ENCODE data around the gene DHRS7B.
"Not testable (repeated sequence)": the region's sequence is repeated elsewhere in the genome, so short reads cannot be mapped to it uniquely, and the experiment has no call there.

DHRS7B gene

DNA sequence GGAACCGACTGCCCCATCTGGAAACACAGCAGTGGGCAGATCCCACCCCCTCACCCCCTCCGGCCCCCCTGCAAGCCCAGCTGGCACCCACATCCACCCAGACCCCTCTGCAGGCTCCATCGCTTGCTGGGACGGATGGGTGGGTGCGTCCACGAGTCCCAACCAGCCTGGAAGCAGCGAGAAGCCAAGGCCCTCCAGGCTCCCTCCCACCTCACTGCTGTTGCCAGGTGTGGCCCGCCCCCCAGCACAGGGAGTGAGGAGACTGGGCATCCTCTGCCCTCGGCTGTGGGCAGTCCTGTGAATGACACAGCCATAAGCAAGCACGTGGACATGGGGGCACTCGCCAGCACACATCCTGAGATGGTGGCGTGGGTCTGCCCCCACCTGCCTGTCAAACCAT is 75.7 kb downstream of the DHRS7B start:
- in situ Hi-C loops (cut with MboI; ENCODE audit: low sequenced_read_pairs) = no loop called here

DNA sequence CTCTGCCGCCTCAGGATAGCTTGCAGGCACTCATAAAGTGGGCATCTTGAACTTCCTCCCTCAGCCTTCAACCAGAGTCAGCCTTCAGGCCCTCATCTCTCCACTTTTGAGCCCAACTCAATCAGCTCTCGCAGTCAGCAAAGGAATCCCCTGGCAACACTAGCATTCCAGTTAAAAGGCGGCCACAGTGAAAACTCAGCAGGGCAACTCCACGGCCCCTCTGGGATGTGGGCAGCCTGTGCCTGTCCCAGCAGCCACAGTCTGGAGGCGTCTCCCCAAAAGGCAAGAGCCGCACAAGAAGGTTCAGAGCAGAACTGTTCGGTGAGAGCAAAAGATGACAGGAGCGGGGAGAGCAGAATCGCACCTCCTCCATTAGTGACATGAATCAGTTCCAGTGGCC is 78.2 kb downstream of the DHRS7B start:
- in situ Hi-C loops (cut with MboI; ENCODE audit: low sequenced_read_pairs) = no loop called here

DNA sequence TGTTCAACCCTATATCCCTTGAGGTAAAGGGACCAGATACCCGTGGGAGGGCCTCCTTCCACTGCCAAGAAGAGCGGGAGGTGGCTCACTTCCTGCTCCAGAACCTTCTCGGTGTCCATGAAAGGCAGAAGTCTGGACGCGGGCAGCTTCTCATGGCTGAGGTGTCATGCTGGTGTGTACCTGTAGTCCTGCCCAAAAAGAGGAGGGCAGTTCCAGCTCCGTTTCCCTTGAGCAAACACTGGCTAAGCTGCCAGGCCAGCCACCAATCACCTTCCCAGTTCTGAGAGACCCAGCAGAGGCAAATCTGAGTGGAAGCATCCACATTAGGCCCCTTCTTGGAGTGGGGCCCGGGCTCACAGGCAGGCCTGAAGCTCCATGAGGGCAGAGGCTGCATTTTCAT is 81.6 kb downstream of the DHRS7B start:
- in situ Hi-C loops (cut with MboI; ENCODE audit: low sequenced_read_pairs) = no loop called here

DNA sequence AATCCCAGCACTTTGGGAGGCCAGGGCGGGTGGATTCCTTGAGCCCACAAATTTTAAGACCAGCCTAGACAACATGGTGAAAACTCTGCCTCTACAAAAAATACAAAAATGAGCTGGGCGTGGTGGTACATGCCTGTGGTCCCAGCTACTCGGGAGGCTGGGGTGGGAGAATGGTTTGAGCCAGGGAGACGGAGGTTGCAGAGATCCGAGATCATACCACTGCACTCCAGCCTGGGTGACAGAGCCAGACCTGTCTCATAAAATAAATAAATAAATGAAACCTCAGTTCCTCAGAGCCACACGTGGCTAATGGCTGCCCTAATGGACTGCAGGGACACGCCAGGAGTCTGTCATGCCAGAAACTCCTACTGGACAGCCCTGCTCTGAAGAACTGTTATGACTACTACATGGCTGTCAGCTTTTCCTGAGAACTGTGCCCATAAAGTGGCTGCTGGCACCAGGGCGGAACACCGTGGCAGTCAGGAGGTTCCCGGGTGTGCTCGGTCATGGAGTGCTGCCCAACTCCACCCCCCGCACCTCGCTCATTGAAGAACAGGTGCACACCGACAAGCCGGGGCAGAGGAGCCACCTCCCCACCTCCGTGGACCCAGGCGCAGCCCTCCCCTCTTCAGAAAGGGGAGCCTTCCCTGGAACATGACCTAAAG is 82.9 kb downstream of the DHRS7B start:
- in situ Hi-C loops (cut with MboI; ENCODE audit: low sequenced_read_pairs) = no loop called here

DNA sequence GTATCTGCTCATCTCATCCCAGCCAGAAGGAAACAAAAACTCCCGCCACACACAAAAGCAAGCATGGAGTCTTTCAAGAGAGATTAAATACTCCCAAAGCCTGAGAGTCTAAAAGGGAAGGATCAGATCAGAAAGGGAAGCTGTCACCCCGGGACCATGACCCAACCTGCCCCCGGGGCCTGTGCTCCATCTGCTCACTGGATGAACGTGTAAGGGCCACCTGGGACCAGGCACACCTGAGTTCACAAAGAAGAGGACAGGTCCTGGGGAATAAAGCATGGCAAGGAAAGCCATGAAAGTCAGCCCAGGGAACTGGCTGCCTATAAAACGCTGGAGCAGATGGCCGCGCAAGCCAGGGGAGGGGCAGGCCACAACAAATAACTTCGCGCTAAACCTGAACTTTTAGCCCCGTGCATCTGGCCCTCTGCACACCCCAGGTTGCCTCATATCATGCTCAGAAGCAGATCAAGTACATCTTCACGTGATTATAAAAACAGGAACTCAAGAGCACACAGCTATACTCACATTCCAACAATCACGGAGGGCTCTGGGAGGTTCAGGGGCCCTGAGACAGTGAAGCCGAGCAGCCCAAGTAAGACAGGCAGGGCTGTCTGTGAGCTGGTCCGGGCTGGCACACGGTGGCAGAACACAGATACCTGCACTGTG is 83.8 kb downstream of the DHRS7B start:
- in situ Hi-C loops (cut with MboI; ENCODE audit: low sequenced_read_pairs) = no loop called here

DNA sequence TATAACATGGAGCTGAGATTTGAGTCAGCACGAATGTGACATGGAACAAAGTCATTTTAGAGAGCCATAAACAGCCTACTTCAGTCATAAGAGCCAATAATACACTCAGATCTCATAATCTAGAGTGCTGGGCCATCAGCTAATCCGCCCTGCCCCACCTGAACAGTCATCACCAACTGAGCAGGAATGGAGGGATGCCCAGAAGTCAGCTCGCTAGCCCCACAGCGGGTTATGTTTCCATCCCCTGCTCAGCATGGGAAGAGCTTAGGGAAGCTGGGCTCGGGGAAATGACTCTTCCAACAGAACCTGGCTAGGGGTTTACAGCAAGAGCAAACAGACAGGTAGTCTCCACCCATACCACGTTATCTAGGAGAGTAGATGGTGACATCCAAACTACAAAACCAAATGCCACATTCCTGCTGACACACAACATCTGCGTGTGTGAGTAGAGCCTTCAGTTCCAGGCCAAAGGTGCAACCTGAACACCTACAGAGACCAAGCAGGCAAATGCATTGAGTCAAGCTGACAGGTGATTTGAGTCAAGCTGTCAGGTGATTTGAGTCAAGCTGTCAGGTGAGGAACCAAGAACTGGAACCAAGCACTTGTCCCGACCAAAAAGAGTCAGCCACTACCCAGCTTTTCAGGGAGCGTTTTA is 85.2 kb downstream of the DHRS7B start:
- in situ Hi-C loops (cut with MboI; ENCODE audit: low sequenced_read_pairs) = no loop called here

DNA sequence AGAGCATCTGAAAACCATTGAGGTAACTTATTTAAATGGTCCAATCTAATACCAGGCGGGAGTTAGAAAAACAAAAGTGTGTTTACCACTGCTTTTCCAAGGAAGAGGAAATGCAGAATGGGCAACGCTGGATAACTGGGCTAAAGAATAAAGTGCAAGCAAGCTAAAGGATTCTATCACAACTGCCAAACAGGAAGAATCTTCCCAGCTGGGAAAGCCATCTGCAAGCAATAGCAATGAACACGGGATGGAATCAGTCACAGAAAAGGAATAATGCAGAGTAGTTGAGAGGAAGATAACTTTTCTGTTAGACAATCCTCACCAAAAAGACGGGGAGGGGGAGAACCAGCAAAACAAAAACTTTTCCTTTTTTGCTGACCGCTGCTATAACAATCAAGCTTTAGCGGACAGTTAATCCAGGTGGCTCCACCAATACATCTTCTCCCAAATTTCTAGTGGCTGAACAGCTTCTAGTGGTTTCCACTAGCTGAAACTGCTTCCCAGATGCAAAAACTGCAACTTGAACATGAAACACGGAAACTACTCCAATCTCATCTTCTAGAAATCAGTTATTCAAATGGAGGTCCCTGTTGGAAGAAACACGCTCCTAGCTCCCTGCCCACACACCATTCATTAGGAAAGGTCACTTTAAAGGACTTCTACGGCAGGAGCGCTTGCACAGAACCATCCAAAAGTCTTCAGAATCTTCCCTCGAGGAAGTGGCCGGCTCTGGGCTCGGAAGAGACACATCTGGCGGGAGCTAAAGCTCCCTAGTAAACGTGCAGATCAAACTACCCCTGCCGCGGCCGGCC is 86.3 kb downstream of the DHRS7B start:
- in situ Hi-C loops (cut with MboI; ENCODE audit: low sequenced_read_pairs) = no loop called here

DNA sequence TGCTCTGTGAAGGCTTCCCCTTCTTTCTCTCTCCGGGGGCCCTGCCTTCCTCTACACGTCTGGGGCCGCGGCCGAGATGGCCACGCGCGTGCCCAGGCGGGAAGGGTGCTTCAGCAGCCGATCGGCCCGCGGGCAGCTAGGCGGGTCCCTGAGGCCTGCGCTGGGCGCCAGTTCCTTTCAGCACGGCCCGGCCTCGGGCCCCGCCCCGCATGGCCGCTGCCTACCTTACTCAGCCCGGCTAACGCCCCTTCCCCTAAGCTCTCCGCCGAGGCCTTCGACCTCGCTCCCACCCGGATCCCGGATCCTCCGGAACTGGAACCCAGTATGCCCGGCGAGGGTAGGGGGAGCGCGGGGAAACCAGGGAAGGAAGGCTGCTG is 86.9 kb downstream of the DHRS7B start:
- in situ Hi-C loops (cut with MboI; ENCODE audit: low sequenced_read_pairs) = no loop called here

DNA sequence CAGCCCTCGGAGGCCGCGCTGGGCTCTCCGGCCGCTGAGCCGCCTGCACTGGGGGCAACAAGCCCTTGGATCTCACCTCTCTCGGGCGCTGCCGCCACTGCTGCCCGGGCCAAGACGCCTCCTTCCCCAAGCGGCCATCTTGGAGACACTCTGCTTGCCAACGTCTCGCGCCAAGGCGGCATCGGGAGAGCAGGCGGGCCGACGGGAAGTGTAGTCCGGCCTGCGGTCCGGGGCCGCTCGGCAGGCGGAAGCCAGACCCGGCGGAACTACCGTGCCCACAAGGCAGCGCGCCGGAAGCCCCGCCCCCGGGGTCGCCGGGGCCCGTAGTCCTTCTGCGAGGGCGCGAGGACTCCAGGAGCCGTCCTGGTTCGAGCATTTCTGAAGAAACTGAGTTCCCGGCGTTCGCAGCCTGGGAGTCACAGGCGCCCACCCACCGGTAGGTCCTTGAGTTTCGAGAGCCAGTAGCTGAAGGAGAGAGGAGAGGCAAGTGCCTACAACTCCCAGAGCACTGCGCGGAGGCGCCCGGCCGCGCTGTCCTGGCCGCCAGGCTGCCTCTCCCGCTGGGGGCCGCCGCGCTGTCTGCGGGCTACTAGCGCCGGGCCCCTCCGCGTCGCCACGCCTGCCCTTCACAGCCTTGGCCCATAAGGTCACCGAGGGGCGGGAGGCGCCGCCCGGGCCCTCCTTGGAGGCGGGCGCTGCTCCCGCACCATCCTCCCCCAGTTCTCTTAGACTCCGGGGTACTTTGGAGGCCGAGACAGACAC is 87.4 kb downstream of the DHRS7B start, which contains the start of gene TMEM11:
Gene TMEM11 (minus strand): TSS at position 147 of the 762 bp plus-strand sequence. CDS start 9 bp downstream, at position 138.
- in situ Hi-C loops (cut with MboI; ENCODE audit: low sequenced_read_pairs) = no loop called here

DNA sequence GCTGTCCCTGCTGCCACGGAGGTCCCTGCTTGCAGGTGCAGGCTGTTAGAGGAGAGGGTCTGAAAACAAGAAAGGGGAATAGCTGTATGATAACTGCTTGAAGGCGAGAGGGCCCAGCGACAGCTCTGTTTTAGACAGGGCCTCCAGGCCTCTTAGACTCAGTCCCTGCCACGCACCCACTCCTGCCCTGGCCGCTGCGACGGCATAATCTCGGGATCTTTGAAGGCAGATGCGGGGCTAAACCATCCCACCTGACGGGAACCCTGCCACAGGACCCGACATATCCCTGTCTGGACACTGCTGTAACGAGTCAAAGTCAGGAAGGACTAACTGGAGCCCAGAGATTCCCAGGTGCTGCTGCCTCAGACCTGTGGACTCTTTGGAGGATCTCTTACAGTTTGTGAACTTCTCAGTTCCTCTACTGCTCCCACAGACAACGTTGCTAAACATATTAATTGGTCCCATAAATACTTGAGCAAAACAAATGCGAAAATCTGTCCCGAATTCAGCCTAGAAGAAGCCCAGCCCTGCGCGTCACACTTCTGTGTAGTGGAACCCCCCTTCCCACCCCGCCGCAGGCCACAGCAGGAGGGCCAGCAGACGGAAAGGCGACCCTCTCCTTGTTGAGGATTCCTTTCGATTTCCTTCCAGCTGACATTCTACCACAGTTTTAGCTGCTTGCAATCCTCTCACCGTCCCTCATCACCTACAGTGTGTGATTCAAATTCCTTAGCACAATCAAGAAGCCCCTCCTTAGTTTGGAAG is 88.2 kb downstream of the DHRS7B start:
- in situ Hi-C loops (cut with MboI; ENCODE audit: low sequenced_read_pairs) = no loop called here

DNA sequence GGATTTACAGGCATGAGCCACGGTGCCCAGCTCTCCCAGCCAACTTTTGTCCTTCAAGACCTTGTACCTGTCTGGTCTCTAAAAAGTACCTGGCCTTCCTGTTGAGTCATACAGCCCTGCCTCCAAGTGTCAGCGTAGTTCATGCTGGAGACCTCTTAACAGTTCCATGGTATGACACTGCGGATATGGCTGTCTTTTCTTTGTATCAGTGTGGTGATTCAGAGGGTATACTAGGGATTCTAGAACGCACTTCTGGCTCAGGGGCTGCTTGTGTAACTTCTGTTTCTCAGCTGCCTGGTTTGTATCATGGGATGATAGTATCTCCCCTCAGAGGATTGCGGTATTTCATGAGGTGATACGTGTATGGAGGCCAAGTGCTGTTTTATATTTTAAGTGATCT is 89.2 kb downstream of the DHRS7B start:
- in situ Hi-C loops (cut with MboI; ENCODE audit: low sequenced_read_pairs) = no loop called here

DNA sequence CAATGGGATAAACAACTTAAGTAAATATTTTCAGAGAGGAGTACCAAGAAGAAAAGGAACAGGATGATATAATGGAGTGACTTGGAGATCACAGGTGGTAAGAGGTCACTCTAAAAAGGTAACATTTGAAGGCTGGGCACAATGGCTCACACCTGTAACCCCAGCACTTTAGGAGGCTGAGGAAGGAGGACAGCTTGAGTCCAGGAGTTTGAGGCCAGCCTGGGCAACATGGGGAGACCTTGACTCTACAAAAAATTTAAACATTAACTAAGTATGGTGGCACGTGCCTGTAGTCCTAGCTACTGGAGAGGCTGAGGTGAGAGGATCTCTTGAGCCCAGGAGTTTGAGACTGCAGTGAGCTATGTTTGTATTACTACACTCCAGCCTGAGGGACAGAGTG is 90.6 kb downstream of the DHRS7B start:
- in situ Hi-C loops (cut with MboI; ENCODE audit: low sequenced_read_pairs) = no loop called here

DNA sequence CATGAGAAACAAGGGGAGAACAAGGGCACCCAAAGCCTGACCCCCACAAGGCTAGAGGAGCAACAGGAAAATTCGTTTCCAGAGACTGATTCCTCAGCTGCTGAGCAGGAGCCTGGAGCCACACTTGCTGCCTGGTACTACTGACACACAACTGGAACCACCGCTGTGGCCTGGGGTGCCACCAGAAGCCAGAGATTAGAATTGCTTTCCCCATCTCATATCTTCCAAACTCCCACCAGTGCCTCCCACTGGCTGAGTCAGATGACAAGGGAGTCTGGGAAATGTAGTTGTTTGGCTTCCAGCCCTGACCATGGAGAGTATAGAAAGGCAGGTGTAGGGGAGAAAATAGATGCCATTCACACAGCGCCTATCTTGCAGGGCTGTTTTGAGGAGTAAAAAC is 91.3 kb downstream of the DHRS7B start:
- in situ Hi-C loops (cut with MboI; ENCODE audit: low sequenced_read_pairs) = no loop called here

DNA sequence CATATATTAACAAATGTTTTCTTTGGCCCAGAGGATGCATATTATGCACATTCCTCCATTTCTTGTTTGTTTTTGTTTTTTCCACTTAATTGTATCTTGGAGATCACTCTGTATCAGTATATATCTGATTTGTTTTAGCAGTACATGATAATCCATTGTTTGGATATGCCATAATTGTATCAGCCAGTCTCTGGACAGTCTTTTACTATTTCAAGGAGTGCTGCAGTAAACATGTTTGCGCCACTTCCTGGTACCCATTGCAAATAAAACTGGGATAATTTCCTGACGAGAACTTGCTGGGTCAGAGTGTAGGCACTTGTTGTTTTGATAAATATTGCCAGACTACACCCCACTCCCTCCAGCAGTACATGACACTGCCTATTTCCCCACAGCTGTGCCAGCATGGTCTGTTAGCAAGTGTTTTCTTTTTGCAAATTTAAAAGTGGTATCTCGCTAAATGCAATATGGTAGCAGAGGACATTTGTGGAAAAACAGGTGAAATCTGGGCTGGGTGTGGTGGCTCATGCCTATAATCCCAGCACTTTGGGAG is 92.1 kb downstream of the DHRS7B start:
- in situ Hi-C loops (cut with MboI; ENCODE audit: low sequenced_read_pairs) = no loop called here

DNA sequence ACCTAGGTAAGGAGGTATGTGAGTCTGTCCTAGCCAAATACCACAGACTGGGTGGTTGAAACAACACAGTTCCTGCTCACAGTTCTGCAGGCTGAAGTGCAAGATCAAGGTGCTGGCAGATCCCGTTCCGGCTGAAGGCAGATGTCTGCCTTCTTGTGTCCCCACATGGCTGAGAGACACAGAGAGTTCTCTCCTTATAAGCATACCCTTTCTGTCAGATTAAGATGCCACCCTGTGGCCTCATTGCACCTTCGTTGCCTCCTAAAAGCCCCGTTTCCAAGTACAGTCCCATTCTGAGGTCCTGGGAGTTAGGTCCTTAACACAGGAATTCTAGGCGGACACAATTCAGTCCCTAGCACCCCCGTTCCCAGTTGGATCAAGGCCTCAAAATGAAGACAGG is 96.3 kb downstream of the DHRS7B start:
- in situ Hi-C loops (cut with MboI; ENCODE audit: low sequenced_read_pairs) = no loop called here

DNA sequence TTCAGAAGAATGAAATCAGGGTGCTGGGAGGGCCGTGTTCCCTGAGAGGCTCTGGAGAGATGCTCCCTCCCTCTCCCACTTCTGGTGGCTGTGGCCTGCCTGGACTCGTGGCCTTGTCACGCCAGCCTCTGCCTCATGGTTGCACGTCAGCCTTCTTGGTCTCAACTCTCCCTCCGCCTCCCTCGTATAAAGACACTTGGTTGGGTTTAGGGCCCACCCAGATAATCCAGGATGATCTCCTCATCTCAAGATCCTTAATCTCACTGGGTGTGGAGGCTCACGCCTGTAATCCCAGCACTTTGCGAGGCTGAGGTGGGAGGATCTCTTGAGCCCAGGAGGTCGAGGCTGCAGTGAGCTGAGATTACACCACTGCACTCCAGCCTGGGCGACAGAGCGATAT is 100.5 kb downstream of the DHRS7B start:
- in situ Hi-C loops (cut with MboI; ENCODE audit: low sequenced_read_pairs) = not testable (repeated sequence)

DNA sequence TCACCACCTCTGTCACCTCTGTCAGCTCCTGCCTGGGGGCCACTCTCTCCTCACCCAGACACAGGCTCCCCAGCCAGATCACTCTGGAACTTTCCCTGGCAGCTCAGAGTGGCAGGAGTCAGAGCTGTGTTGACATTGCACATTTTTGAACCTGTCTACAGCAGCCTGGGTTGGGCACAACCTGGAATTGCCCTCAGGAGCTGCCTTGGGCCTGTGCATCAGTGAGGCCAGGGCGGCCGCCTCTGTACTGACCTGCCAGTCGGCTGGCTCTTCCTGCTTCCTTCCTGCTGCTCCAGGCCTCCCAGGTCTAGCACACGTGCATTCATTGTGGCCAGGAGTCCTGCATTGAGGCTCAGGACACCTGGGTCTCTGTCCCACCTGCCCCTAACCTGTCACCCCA is 101.3 kb downstream of the DHRS7B start:
- in situ Hi-C loops (cut with MboI; ENCODE audit: low sequenced_read_pairs) = no loop called here

DNA sequence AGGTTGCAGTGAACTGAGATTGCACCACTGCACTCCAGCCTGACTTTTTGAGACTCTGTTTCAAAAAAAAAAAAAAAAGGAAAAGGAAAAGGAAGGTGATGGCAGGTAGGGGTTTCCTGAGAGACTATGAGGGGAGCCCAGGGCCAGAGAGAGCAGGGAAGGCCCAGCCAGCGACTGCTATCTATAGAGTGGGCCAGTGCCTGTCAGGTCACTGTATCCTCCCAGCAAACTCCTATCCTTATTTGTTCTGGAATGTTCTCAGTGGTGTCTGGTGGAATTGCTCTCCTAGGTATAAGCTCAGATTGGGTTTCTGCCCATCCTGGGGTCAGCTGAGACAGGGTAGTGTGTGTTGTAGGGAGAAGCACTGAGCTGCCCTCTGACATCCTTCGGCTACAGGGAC is 102.1 kb downstream of the DHRS7B start:
- in situ Hi-C loops (cut with MboI; ENCODE audit: low sequenced_read_pairs) = no loop called here

DNA sequence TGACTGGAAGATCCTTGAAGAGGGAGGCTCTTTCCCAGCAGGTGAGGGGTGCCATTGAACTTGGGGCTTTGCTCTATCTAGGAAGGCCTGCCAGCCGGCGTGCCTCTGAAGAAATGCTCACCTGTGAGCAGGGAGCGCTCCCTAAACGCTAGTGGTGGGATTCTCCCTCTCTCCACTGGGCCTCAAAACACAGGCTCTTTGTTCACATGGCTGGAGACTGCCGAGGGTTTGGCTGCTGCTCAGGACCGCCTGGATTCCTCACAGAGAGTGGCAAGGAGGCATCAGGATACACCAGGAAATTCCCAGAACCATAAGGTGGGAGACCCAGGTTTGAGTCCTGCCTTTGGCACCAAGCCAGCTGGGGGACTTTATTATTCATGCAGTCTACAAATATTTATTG is 104.8 kb downstream of the DHRS7B start:
- in situ Hi-C loops (cut with MboI; ENCODE audit: low sequenced_read_pairs) = no loop called here
